ENCODE results near the gene NKPD1.

The NKPD1 gene

DNA sequence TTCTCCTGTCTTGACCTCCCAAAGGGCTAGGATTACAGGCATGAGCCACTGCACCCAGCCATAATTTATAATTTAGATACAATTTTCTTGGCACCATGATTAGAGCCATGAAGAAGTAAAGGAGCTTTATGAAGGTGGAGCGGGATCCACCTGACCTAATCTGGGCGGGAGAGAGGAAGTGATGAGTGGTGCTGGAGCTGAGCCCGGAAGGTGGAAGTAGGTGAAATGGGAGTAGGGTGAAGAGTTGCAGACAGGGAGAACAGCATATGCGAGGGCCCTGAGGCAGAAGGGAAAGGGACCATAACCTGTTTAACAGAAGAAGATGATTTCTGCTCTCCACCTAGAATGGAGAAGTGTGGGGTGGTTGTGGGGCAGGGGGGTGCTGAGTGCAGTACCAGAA is 22.0 kb upstream of the NKPD1 start:
- H3K4ac ChIP-seq (ENCODE audit: low read depth in 1 of 2, low read length in 2 of 2) = no peak overlapping the region
- H4K91ac ChIP-seq (ENCODE audit: low read length) = no peak overlapping the region
- no peak overlapping the region for H3K4me2 ChIP-seq (ENCODE audit: low read length, poor library complexity, severe bottlenecking)
- peaks cover 6 to 15% of the 10 kb centered on the region in 2 experiments for H3K36me3 ChIP-seq (ENCODE audit: control insufficient read depth in 1 of 2, insufficient read depth in 2 of 2, low read depth in 1 of 2, low read length in 2 of 2)
- WGBS = 92% methylated on average over 4 of the region's 4 CpGs
- H2AK5ac ChIP-seq (ENCODE audit: low read length, severe bottlenecking) = no peak overlapping the region
- no peak overlapping the region for H3K27ac ChIP-seq (ENCODE audit: low read length, poor library complexity, severe bottlenecking)
- no peak overlapping the region for H4K8ac ChIP-seq (ENCODE audit: low read length)
- peaks cover 19% of the 10 kb centered on the region for H3K79me1 ChIP-seq (replicated peaks; ENCODE audit: low read length, poor library complexity, severe bottlenecking)
- no peak overlapping the region for H2BK15ac ChIP-seq (ENCODE audit: low read depth, poor library complexity, severe bottlenecking)
- H3K9ac ChIP-seq (ENCODE audit: low read length) = no peak overlapping the region
- H3K4me1 ChIP-seq (ENCODE audit: control insufficient read depth, insufficient read depth, low read depth, low read length) = peaks cover 19% of the 10 kb centered on the region
- no peak overlapping the region for H3K4me3 ChIP-seq (ENCODE audit: insufficient read depth in 1 of 2, low read depth in 1 of 2, low read length in 2 of 2)
- no peak overlapping the region for H2BK120ac ChIP-seq (ENCODE audit: low read depth, low read length)
- H3K9me3 ChIP-seq (ENCODE audit: control insufficient read depth, low read length) = no peaks in the 10 kb centered on the region
- H3K27me3 ChIP-seq (ENCODE audit: control insufficient read depth in 1 of 2, insufficient read depth in 1 of 2, low read length in 2 of 2) = no peaks in the 10 kb centered on the region
- no peak for DNase-seq
- H3K14ac ChIP-seq (ENCODE audit: low read length in 2 of 2) = no peak overlapping the region
- H2AFZ ChIP-seq (ENCODE audit: low read depth, low read length) = no peak overlapping the region
- H3K23ac ChIP-seq (ENCODE audit: low read length in 2 of 2) = no peak overlapping the region
- no peak overlapping the region for H2BK12ac ChIP-seq (ENCODE audit: low read length in 2 of 2)
- no peak overlapping the region for H2BK5ac ChIP-seq (ENCODE audit: low read depth, low read length, poor library complexity, severe bottlenecking)
- no peak overlapping the region for H3K18ac ChIP-seq (ENCODE audit: low read depth in 1 of 2, low read length in 2 of 2)

GRCh38 chr19:45180936-45181335 is 20.2 kb upstream of the NKPD1 start:
- Histone ChIP-seq H2BK120ac (ENCODE audit: low read depth, low read length) (no peak overlapping the region), H3K36me3 (ENCODE audit: control insufficient read depth in 1 of 2, insufficient read depth in 2 of 2, low read depth in 1 of 2, low read length in 2 of 2) (peaks cover 3 to 15% of the 10 kb centered on the region in 2 experiments), H3K9ac (ENCODE audit: low read length) (peak overlapping the region; percentile 15), H3K14ac (ENCODE audit: low read length in 2 of 2) (no peak overlapping the region), H3K4me1 (ENCODE audit: control insufficient read depth, insufficient read depth, low read depth, low read length) (peaks cover 21% of the 10 kb centered on the region), H3K9me3 (ENCODE audit: control insufficient read depth, low read length) (no peaks in the 10 kb centered on the region), H4K91ac (ENCODE audit: low read length) (no peak overlapping the region), H2BK12ac (ENCODE audit: low read length in 2 of 2) (no peak overlapping the region), H3K27ac (ENCODE audit: low read length, poor library complexity, severe bottlenecking) (no peak overlapping the region), H4K8ac (ENCODE audit: low read length) (peak overlapping the region; percentile 55), H3K4me2 (ENCODE audit: low read length, poor library complexity, severe bottlenecking) (no peak overlapping the region), H3K27me3 (ENCODE audit: control insufficient read depth in 1 of 2, insufficient read depth in 1 of 2, low read length in 2 of 2) (no peaks in the 10 kb centered on the region), H3K4ac (ENCODE audit: low read depth in 1 of 2, low read length in 2 of 2) (no peak overlapping the region), H2AK5ac (ENCODE audit: low read length, severe bottlenecking) (no peak overlapping the region), H3K23ac (ENCODE audit: low read length in 2 of 2) (no peak overlapping the region), H2AFZ (ENCODE audit: low read depth, low read length) (no peak overlapping the region), H3K4me3 (ENCODE audit: insufficient read depth in 1 of 2, low read depth in 1 of 2, low read length in 2 of 2) (peak overlapping the region in 1 of 2 experiments; percentile 45), H2BK5ac (ENCODE audit: low read depth, low read length, poor library complexity, severe bottlenecking) (no peak overlapping the region), H3K79me1 (replicated peaks; ENCODE audit: low read length, poor library complexity, severe bottlenecking) (peaks cover 25% of the 10 kb centered on the region), H2BK15ac (ENCODE audit: low read depth, poor library complexity, severe bottlenecking) (no peak overlapping the region), H3K18ac (ENCODE audit: low read depth in 1 of 2, low read length in 2 of 2) (no peak overlapping the region)
- WGBS = 90% methylated on average over 7 of the region's 7 CpGs
- no peak for DNase-seq

DNA sequence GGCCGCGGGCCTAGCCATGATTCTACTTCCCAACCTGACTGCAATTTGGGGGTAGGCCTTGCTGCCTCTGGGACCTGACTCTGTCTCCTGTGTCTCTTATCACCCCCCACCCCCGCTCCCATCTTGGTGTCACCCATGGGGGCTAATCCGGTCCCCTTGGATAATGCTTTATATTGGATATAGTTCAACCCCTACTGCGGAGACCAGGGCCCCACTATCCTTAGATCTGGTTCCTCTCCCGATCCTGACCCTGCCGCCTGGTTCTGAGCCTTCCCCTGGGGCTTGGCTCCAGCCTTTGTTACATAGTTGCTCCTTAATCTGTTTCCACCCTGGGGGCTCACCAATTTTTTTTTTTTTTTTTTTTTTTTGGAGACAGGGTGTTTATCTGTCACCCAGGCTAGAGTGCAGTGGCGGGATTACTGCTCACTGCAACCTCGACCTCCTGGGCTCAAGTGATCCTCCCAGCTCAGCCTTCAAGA is 19.1 kb upstream of the NKPD1 start:
- H3K18ac ChIP-seq (ENCODE audit: low read depth in 1 of 2, low read length in 2 of 2) = peak overlapping the region in 1 of 2 experiments; percentile 87
- H3K23ac ChIP-seq (ENCODE audit: low read length in 2 of 2) = peak overlapping the region in 1 of 2 experiments; percentile 98
- H3K4ac ChIP-seq (ENCODE audit: low read depth in 1 of 2, low read length in 2 of 2) = peak overlapping the region; percentile 27 to 83
- peaks cover 21% of the 10 kb centered on the region for H3K4me1 ChIP-seq (ENCODE audit: control insufficient read depth, insufficient read depth, low read depth, low read length)
- H3K4me2 ChIP-seq (ENCODE audit: low read length, poor library complexity, severe bottlenecking) = peak overlapping the region; percentile 94
- peak overlapping the region; percentile 94 for H3K9ac ChIP-seq (ENCODE audit: low read length)
- no peak overlapping the region for H2BK12ac ChIP-seq (ENCODE audit: low read length in 2 of 2)
- 69% methylated on average over 9 of the region's 9 CpGs for WGBS
- peak overlapping the region; percentile 79 to 99 for H3K4me3 ChIP-seq (ENCODE audit: insufficient read depth in 1 of 2, low read depth in 1 of 2, low read length in 2 of 2)
- peak overlapping the region; percentile 7 for H4K8ac ChIP-seq (ENCODE audit: low read length)
- H2AK5ac ChIP-seq (ENCODE audit: low read length, severe bottlenecking) = no peak overlapping the region
- H3K27me3 ChIP-seq (ENCODE audit: control insufficient read depth in 1 of 2, insufficient read depth in 1 of 2, low read length in 2 of 2) = no peaks in the 10 kb centered on the region
- H2AFZ ChIP-seq (ENCODE audit: low read depth, low read length) = no peak overlapping the region
- H3K79me1 ChIP-seq (replicated peaks; ENCODE audit: low read length, poor library complexity, severe bottlenecking) = peaks cover 27% of the 10 kb centered on the region
- peaks cover 3 to 15% of the 10 kb centered on the region in 2 experiments for H3K36me3 ChIP-seq (ENCODE audit: control insufficient read depth in 1 of 2, insufficient read depth in 2 of 2, low read depth in 1 of 2, low read length in 2 of 2)
- no peak overlapping the region for H3K27ac ChIP-seq (ENCODE audit: low read length, poor library complexity, severe bottlenecking)
- H2BK15ac ChIP-seq (ENCODE audit: low read depth, poor library complexity, severe bottlenecking) = no peak overlapping the region
- no peak overlapping the region for H2BK120ac ChIP-seq (ENCODE audit: low read depth, low read length)
- no peaks in the 10 kb centered on the region for H3K9me3 ChIP-seq (ENCODE audit: control insufficient read depth, low read length)
- no peak for DNase-seq
- H3K14ac ChIP-seq (ENCODE audit: low read length in 2 of 2) = peak overlapping the region in 1 of 2 experiments; percentile 72
- H4K91ac ChIP-seq (ENCODE audit: low read length) = peak overlapping the region; percentile 80
- no peak overlapping the region for H2BK5ac ChIP-seq (ENCODE audit: low read depth, low read length, poor library complexity, severe bottlenecking)

DNA sequence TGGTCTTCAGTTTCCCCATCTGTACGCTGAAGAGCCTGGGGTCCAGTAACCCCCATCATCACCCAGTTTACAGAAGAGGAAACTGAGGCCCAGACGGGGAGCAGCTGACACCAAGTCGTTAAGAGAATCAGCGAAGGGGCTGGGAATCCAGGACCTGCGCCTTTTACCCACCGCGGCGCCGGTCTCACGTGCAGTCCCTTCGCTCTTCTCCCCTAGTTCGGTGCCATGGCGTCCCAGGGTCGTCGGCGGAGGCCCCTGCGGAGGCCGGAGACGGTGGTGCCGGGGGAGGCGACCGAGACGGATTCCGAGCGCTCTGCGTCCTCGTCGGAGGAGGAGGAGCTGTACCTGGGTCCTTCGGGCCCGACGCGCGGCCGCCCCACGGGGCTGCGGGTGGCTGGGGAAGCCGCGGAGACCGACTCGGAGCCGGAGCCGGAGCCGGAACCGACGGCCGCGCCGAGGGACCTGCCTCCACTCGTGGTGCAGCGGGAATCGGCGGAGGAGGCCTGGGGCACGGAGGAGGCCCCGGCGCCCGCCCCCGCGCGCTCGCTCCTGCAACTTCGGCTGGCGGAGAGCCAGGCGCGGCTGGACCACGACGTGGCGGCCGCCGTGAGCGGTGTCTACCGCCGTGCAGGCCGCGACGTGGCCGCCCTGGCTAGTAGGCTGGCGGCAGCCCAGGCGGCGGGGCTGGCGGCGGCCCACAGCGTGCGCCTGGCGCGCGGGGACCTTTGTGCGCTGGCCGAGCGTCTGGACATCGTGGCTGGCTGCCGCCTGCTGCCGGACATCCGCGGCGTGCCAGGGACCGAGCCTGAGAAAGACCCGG is 18.5 kb upstream of the NKPD1 start:
- H3K4me3 ChIP-seq (ENCODE audit: insufficient read depth in 1 of 2, low read depth in 1 of 2, low read length in 2 of 2) = peak overlapping the region; percentile 79 to 99
- H3K27ac ChIP-seq (ENCODE audit: low read length, poor library complexity, severe bottlenecking) = peak overlapping the region; percentile 92
- peak overlapping the region; percentile 54 for H2BK15ac ChIP-seq (ENCODE audit: low read depth, poor library complexity, severe bottlenecking)
- H3K14ac ChIP-seq (ENCODE audit: low read length in 2 of 2) = peak overlapping the region in 1 of 2 experiments; percentile 72
- H2BK12ac ChIP-seq (ENCODE audit: low read length in 2 of 2) = peak overlapping the region in 1 of 2 experiments; percentile 19
- peaks cover 23% of the 10 kb centered on the region for H3K4me1 ChIP-seq (ENCODE audit: control insufficient read depth, insufficient read depth, low read depth, low read length)
- H3K36me3 ChIP-seq (ENCODE audit: control insufficient read depth in 1 of 2, insufficient read depth in 2 of 2, low read depth in 1 of 2, low read length in 2 of 2) = peaks cover 3 to 15% of the 10 kb centered on the region in 2 experiments
- no peaks in the 10 kb centered on the region for H3K9me3 ChIP-seq (ENCODE audit: control insufficient read depth, low read length)
- peak overlapping the region; percentile 53 for H2BK5ac ChIP-seq (ENCODE audit: low read depth, low read length, poor library complexity, severe bottlenecking)
- H3K9ac ChIP-seq (ENCODE audit: low read length) = peak overlapping the region; percentile 94
- H4K91ac ChIP-seq (ENCODE audit: low read length) = peak overlapping the region; percentile 80
- peak overlapping the region; percentile 79 for H2AFZ ChIP-seq (ENCODE audit: low read depth, low read length)
- H2AK5ac ChIP-seq (ENCODE audit: low read length, severe bottlenecking) = no peak overlapping the region
- H3K23ac ChIP-seq (ENCODE audit: low read length in 2 of 2) = peak overlapping the region in 1 of 2 experiments; percentile 98
- peak overlapping the region; percentile 40 to 87 for H3K18ac ChIP-seq (ENCODE audit: low read depth in 1 of 2, low read length in 2 of 2)
- H3K27me3 ChIP-seq (ENCODE audit: control insufficient read depth in 1 of 2, insufficient read depth in 1 of 2, low read length in 2 of 2) = no peaks in the 10 kb centered on the region
- peak; percentile 52 for DNase-seq
- peak overlapping the region; percentile 94 for H3K4me2 ChIP-seq (ENCODE audit: low read length, poor library complexity, severe bottlenecking)
- H4K8ac ChIP-seq (ENCODE audit: low read length) = peak overlapping the region; percentile 62
- 3% methylated on average over 59 of the region's 97 CpGs for WGBS
- H3K79me1 ChIP-seq (replicated peaks; ENCODE audit: low read length, poor library complexity, severe bottlenecking) = peaks cover 27% of the 10 kb centered on the region
- peak overlapping the region; percentile 75 to 83 for H3K4ac ChIP-seq (ENCODE audit: low read depth in 1 of 2, low read length in 2 of 2)
- H2BK120ac ChIP-seq (ENCODE audit: low read depth, low read length) = no peak overlapping the region
